ENCODE measurements around the gene VPS29.
"Not testable (repeated sequence)": the region's sequence is repeated elsewhere in the genome, so short reads cannot be mapped to it uniquely, and the experiment has no call there.

VPS29 gene

DNA sequence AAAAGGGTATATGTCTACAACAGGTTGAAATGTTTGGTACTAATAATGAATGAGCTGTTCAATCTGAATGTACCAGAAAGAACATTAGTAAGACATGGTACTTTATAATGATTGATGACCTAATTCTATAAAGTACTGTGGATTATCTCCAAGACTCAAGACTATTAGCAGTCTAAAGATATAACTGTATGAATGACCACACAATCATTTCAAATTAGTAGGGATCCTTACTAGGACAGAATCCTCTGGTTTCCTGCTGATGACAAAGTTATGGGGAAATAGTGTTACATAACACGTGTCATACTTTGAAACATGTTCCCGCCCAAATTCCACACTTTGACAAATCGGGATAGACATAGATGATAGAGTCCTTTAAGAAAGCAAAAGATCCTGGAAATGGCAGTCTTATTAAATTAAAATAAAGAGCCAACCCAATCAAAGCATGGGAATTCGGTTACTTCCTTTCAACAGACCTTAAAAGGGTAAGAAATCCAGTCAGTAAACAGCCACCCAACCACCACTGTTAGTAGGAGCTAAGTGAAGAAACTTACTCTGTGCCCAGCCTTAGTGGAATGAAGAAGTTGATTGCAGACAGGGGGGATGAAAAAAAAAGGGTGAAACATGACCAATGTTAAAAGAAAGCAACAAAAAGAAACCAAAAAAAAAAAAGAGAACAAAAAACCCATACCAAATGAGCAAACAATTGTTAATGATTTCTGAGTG is 2.8 kb downstream of the VPS29 start:
- H3K27me3 ChIP-seq (ENCODE audit: control insufficient read depth, insufficient read depth, low read length): no peaks in the 10 kb centered on the region; the same call in 1 of the 2 replicates
- no peaks in the 10 kb centered on the region for H3K36me3 ChIP-seq (ENCODE audit: control insufficient read depth, insufficient read depth, low read length)
- WGBS (ENCODE audit: insufficient coverage, insufficient read length): no CpG with 5 or more reads among the region's 4 CpGs
- no peak for DNase-seq (ENCODE audit: low read depth, low spot score)
- H3K4me1 ChIP-seq (ENCODE audit: control insufficient read depth, insufficient read depth, low read length): no peaks in the 10 kb centered on the region
- no peak overlapping the region for H3K27ac ChIP-seq (ENCODE audit: low read length)
- no peak overlapping the region for H3K4me3 ChIP-seq (ENCODE audit: low read length)
- no peaks in the 10 kb centered on the region for H3K9me3 ChIP-seq (ENCODE audit: control insufficient read depth, insufficient read depth, low read length)

DNA sequence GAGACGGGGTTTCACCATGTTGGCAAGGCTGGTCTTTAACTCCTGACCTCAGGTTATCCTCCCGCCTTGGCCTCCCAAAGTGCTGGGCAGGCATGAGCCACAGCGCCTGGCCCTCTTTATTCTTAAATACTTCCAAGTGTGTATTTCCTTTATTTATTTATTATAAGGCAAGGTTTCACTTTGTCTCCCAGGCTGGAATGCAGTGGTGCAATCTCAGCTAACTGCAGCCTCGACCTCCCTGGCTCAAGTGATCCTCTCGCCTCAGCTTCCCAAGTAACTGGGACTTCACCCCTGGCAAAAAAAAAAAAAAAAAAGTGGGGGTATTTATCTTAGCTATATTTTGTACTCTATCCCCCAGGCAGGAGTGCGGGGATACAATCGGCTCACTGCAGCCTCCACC is 26.5 kb downstream of the VPS29 start:
- H3K36me3 ChIP-seq (ENCODE audit: control insufficient read depth, insufficient read depth, low read length): no peaks in the 10 kb centered on the region
- no CpG with 5 or more reads among the region's 7 CpGs for WGBS (ENCODE audit: insufficient coverage, insufficient read length)
- no peak for DNase-seq (ENCODE audit: low read depth, low spot score)
- H3K27me3 ChIP-seq (ENCODE audit: control insufficient read depth, insufficient read depth, low read length): no peaks in the 10 kb centered on the region
- no peaks in the 10 kb centered on the region for H3K9me3 ChIP-seq (ENCODE audit: control insufficient read depth, insufficient read depth, low read length)
- H3K27ac ChIP-seq (ENCODE audit: low read length): no peak overlapping the region
- no peaks in the 10 kb centered on the region for H3K4me1 ChIP-seq (ENCODE audit: control insufficient read depth, insufficient read depth, low read length)
- no peak overlapping the region for H3K4me3 ChIP-seq (ENCODE audit: low read length)

GRCh38 chr12:110468214-110469048 is 33.5 kb downstream of the VPS29 start, which contains the start of the genes FAM216A and GPN3:
FAM216A (plus strand) TSS chr12:110468845; CDS start chr12:110468876, 31 bp downstream.
GPN3 (minus strand) TSS chr12:110468257; CDS start chr12:110468203, 54 bp downstream.
- DNase-seq (ENCODE audit: low read depth, low spot score): peak; percentile 96
- Histone ChIP-seq H3K27me3 (ENCODE audit: control insufficient read depth, insufficient read depth, low read length) (no peaks in the 10 kb centered on the region), H3K27ac (ENCODE audit: low read length) (no peak within 1 kb of the TSS), H3K4me3 (ENCODE audit: low read length) (peak within 1 kb of the TSS; percentile 90), H3K36me3 (ENCODE audit: control insufficient read depth, insufficient read depth, low read length) (peaks cover 9% of the 10 kb centered on the region; the same call in 1 of the 2 replicates), H3K9me3 (ENCODE audit: control insufficient read depth, insufficient read depth, low read length) (no peaks in the 10 kb centered on the region), H3K4me1 (ENCODE audit: control insufficient read depth, insufficient read depth, low read length) (no peaks in the 10 kb centered on the region)
- no CpG with 5 or more reads among the region's 78 CpGs for WGBS (ENCODE audit: insufficient coverage, insufficient read length)

- peaks cover 12% of the 10 kb centered on the region; the same call in 1 of the 2 replicates for H3K36me3 ChIP-seq (ENCODE audit: control insufficient read depth, insufficient read depth, low read length)
- no peak for DNase-seq (ENCODE audit: low read depth, low spot score)
- no peaks in the 10 kb centered on the region for H3K4me1 ChIP-seq (ENCODE audit: control insufficient read depth, insufficient read depth, low read length)
- no CpG with 5 or more reads among the region's 15 CpGs for WGBS (ENCODE audit: insufficient coverage, insufficient read length)
- no peaks in the 10 kb centered on the region for H3K9me3 ChIP-seq (ENCODE audit: control insufficient read depth, insufficient read depth, low read length)
- H3K27ac ChIP-seq (ENCODE audit: low read length): no peak overlapping the region
- peak overlapping the region; percentile 90 for H3K4me3 ChIP-seq (ENCODE audit: low read length)
- no peaks in the 10 kb centered on the region for H3K27me3 ChIP-seq (ENCODE audit: control insufficient read depth, insufficient read depth, low read length)
Observed at GRCh38 chr12:110467847-110468213, 34.1 kb downstream of the VPS29 start.

- Histone ChIP-seq H3K27ac (ENCODE audit: low read length) (no peak overlapping the region), H3K9me3 (ENCODE audit: control insufficient read depth, insufficient read depth, low read length) (no peaks in the 10 kb centered on the region)
- WGBS (ENCODE audit: insufficient coverage, insufficient read length): no CpG with 5 or more reads among the region's 5 CpGs
Observed at GRCh38 chr12:110466791-110467190, 35.1 kb downstream of the VPS29 start.

GRCh38 chr12:110465765-110466164 is 36.1 kb downstream of the VPS29 start:
- H3K27me3 ChIP-seq (ENCODE audit: control insufficient read depth, insufficient read depth, low read length); H3K4me1 ChIP-seq (ENCODE audit: control insufficient read depth, insufficient read depth, low read length); H3K27ac ChIP-seq (ENCODE audit: low read length); H3K9me3 ChIP-seq (ENCODE audit: control insufficient read depth, insufficient read depth, low read length); DNase-seq (ENCODE audit: low read depth, low spot score); H3K4me3 ChIP-seq (ENCODE audit: low read length): not testable (repeated sequence)
- no CpG with 5 or more reads among the region's 11 CpGs for WGBS (ENCODE audit: insufficient coverage, insufficient read length)
- peaks cover 16% of the 10 kb centered on the region; the same call in 1 of the 2 replicates for H3K36me3 ChIP-seq (ENCODE audit: control insufficient read depth, insufficient read depth, low read length)

More at GRCh38 chr12:110466791-110467190, 35.1 kb downstream of the VPS29 start:
- no peak for DNase-seq (ENCODE audit: low read depth, low spot score)
- H3K4me3 ChIP-seq (ENCODE audit: low read length): no peak overlapping the region; the same call in 1 of the 2 replicates
- H3K4me1 ChIP-seq (ENCODE audit: control insufficient read depth, insufficient read depth, low read length): no peaks in the 10 kb centered on the region
- no peaks in the 10 kb centered on the region for H3K27me3 ChIP-seq (ENCODE audit: control insufficient read depth, insufficient read depth, low read length)
- peaks cover 14% of the 10 kb centered on the region; the same call in 1 of the 2 replicates for H3K36me3 ChIP-seq (ENCODE audit: control insufficient read depth, insufficient read depth, low read length)

GRCh38 chr12:110465024-110465423 is 36.9 kb downstream of the VPS29 start:
- WGBS (ENCODE audit: insufficient coverage, insufficient read length): no CpG with 5 or more reads among the region's 2 CpGs
- no peaks in the 10 kb centered on the region for H3K4me1 ChIP-seq (ENCODE audit: control insufficient read depth, insufficient read depth, low read length)

DNA sequence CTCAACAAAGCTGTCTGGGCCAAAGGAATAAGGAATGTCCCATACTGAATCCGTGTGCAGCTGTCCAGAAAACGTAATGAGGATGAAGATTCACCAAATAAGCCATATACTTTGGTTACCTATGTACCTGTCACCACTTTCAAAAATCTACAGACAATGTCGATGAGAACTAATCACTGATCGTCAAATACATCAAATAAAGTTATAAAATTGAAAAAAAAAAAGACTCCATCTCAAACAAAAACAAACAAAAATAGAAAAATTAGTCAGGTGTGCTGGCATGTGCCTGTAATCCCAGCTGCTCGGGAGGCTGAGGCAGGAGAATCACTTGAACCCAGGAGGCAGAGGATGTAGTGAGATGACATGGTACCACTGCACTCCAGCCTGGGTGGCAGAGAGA is 40.7 kb downstream of the VPS29 start:
- not testable (repeated sequence) for DNase-seq (ENCODE audit: low read depth, low spot score); H3K4me1 ChIP-seq (ENCODE audit: control insufficient read depth, insufficient read depth, low read length); H3K27me3 ChIP-seq (ENCODE audit: control insufficient read depth, insufficient read depth, low read length); H3K4me3 ChIP-seq (ENCODE audit: low read length); H3K9me3 ChIP-seq (ENCODE audit: control insufficient read depth, insufficient read depth, low read length); H3K27ac ChIP-seq (ENCODE audit: low read length)
- peaks cover 21% of the 10 kb centered on the region; the same call in 1 of the 2 replicates for H3K36me3 ChIP-seq (ENCODE audit: control insufficient read depth, insufficient read depth, low read length)
- WGBS (ENCODE audit: insufficient coverage, insufficient read length): no CpG with 5 or more reads among the region's 5 CpGs

More at GRCh38 chr12:110465024-110465423, 36.9 kb downstream of the VPS29 start:
- Histone ChIP-seq H3K9me3 (ENCODE audit: control insufficient read depth, insufficient read depth, low read length) (no peaks in the 10 kb centered on the region), H3K36me3 (ENCODE audit: control insufficient read depth, insufficient read depth, low read length) (peaks cover 18% of the 10 kb centered on the region; the same call in 1 of the 2 replicates), H3K4me3 (ENCODE audit: low read length) (no peak overlapping the region), H3K27me3 (ENCODE audit: control insufficient read depth, insufficient read depth, low read length) (no peaks in the 10 kb centered on the region), H3K27ac (ENCODE audit: low read length) (no peak overlapping the region)
- DNase-seq (ENCODE audit: low read depth, low spot score): no peak

DNA sequence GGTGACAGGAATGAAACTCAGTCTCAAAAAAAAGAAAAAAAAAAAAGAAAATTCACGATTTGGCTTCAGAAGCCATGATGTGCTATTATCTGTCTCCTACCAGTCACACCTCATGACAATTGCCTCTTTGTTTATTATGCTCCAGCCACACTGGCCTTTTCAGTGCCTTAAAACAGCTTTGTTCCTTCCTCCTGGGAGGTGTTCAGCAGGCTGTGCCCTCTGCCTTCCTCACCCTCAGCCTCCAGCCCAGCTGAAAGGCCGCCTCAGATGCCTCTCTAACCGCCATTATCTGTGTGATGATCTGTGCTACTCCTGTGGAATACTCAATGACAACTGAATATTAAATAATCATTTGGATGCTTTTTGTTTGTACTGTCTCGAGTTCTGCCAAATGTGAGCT is 43.2 kb downstream of the VPS29 start:
- Histone ChIP-seq H3K36me3 (ENCODE audit: control insufficient read depth, insufficient read depth, low read length) (peaks cover 16% of the 10 kb centered on the region; the same call in 1 of the 2 replicates), H3K27ac (ENCODE audit: low read length) (no peak overlapping the region), H3K9me3 (ENCODE audit: control insufficient read depth, insufficient read depth, low read length) (no peaks in the 10 kb centered on the region), H3K4me3 (ENCODE audit: low read length) (no peak overlapping the region), H3K27me3 (ENCODE audit: control insufficient read depth, insufficient read depth, low read length) (no peaks in the 10 kb centered on the region), H3K4me1 (ENCODE audit: control insufficient read depth, insufficient read depth, low read length) (no peaks in the 10 kb centered on the region)
- no CpG with 5 or more reads among the region's 4 CpGs for WGBS (ENCODE audit: insufficient coverage, insufficient read length)
- no peak for DNase-seq (ENCODE audit: low read depth, low spot score)

DNA sequence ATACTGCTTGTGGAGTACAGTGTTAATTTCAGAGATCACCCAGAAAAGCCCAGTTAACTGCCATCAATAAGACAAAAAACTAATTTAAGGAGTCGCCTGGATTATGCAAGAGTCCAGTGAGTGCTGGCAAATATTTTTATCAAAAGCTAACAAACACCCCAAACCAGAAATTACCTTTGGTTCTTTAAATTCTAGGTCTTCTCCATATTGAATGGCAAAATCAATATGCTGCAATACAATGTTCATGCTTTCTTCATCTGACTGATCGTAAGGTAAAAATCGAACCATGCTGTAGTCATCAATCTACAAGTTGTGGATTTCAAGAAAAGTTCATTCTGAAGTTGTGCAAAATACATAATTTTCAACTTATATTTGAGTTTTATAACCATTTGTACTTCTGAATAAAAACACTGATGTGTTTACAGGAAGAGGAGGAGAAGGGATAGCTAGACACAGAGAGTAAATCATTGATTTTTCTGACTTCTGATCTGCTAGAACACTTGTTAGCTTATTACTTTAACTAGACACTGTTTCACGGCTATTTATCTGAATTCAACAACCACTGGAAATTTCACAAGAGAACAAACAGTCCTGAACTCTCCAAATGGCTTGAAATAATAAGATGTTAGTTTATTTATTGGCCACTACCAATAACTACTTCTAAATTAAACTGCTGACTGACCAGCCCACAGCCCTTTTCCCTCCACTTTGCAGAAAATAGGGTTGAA is 48.2 kb downstream of the VPS29 start:
- Histone ChIP-seq H3K36me3 (ENCODE audit: control insufficient read depth, insufficient read depth, low read length) (peaks cover 5% of the 10 kb centered on the region; the same call in 1 of the 2 replicates), H3K27me3 (ENCODE audit: control insufficient read depth, insufficient read depth, low read length) (no peaks in the 10 kb centered on the region), H3K27ac (ENCODE audit: low read length) (no peak overlapping the region), H3K4me1 (ENCODE audit: control insufficient read depth, insufficient read depth, low read length) (no peaks in the 10 kb centered on the region), H3K9me3 (ENCODE audit: control insufficient read depth, insufficient read depth, low read length) (no peaks in the 10 kb centered on the region), H3K4me3 (ENCODE audit: low read length) (no peak overlapping the region)
- DNase-seq (ENCODE audit: low read depth, low spot score): no peak
- no CpG with 5 or more reads among the region's 4 CpGs for WGBS (ENCODE audit: insufficient coverage, insufficient read length)
